ENCODE measurements around the gene ATP8A2. TPM values are rescaled to one million over a fixed set of nuclear protein-coding genes. Genes with fewer than 3 reads are reported as not detected.
A peak's percentile ranks its signal among the peaks of the same experiment; 100 is the strongest.

The ATP8A2 gene
- polyA plus RNA-seq, 3 donors, result not detected

DNA sequence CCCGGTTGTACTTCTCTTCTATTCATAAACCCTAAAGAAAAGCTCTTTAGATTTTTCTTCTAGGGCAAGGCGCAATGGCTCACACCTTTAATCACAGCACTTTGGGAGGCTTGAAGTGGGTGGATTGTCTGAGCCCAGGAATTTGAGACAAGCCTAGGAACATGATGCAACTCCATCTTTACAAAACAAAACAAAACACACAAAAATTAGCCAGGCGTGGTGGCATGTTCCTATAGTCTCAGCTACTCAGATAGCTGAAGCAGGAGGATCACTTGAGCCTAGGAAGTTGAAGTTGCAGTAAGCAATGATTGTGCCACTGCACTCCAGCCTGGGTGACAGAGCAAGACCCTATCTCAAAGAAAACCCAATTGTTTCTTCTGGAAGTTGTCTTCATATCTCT lies 439.7 kb downstream of the ATP8A2 start:
- Histone ChIP-seq H3K36me3 (replicated peaks in 1 of 2; ENCODE audit: control insufficient read depth in 1 of 2, insufficient read depth in 2 of 2, low read length in 2 of 2) (no peaks in the 10 kb centered on the region), H3K4me1 (ENCODE audit: control insufficient read depth in 1 of 2, insufficient read depth in 2 of 2, low read length in 2 of 2) (no peaks in the 10 kb centered on the region), H3K9me3 (replicated peaks in 1 of 2; ENCODE audit: control insufficient read depth in 1 of 2, insufficient read depth in 1 of 2, low read length in 2 of 2) (peaks cover 0 to 3% of the 10 kb centered on the region in 2 donors), H3K4me2 (replicated peaks; ENCODE audit: extremely low read depth, low read length, poor library complexity, severe bottlenecking) (no peak overlapping the region), H2AFZ (ENCODE audit: insufficient read depth, low read depth, low read length, poor library complexity, severe bottlenecking) (no peak overlapping the region), H3K4me3 (replicated peaks in 1 of 3; ENCODE audit: low read depth in 2 of 3, low read length in 3 of 3) (no peak overlapping the region), H3K79me2 (ENCODE audit: insufficient read depth, low read length) (no peaks in the 10 kb centered on the region), H4K20me1 (ENCODE audit: insufficient read depth, low read length) (no peaks in the 10 kb centered on the region), H3K27me3 (ENCODE audit: control insufficient read depth in 2 of 2, insufficient read depth in 2 of 2, low read length in 2 of 2) (no peaks in the 10 kb centered on the region), H3K27ac (ENCODE audit: low read depth in 1 of 2, low read length in 2 of 2) (no peak overlapping the region), H3K9ac (ENCODE audit: insufficient read depth, low read length, poor library complexity, severe bottlenecking) (no peak overlapping the region)
- no peak for DNase-seq
- no peak overlapping the region for H3K27ac Mint-ChIP-seq
- no peaks in the 10 kb centered on the region for H3K4me1 Mint-ChIP-seq
- H3K9me3 Mint-ChIP-seq, result peaks cover 5 to 19% (median 8%) of the 10 kb centered on the region in 7 donors
- no CpG with 5 or more reads among the region's 3 CpGs for WGBS (ENCODE audit: insufficient coverage)
- H3K4me3 Mint-ChIP-seq, result no peak overlapping the region
- no peaks in the 10 kb centered on the region for H3K36me3 Mint-ChIP-seq
- peaks cover 1 to 2% (median 2%) of the 10 kb centered on the region in 3 donors for H3K27me3 Mint-ChIP-seq (ENCODE audit: low read depth in 3 of 3)
- intact Hi-C loops (cut with micrococcal nuclease), result no loop called here
- TF ChIP-seq, protein P1, sequence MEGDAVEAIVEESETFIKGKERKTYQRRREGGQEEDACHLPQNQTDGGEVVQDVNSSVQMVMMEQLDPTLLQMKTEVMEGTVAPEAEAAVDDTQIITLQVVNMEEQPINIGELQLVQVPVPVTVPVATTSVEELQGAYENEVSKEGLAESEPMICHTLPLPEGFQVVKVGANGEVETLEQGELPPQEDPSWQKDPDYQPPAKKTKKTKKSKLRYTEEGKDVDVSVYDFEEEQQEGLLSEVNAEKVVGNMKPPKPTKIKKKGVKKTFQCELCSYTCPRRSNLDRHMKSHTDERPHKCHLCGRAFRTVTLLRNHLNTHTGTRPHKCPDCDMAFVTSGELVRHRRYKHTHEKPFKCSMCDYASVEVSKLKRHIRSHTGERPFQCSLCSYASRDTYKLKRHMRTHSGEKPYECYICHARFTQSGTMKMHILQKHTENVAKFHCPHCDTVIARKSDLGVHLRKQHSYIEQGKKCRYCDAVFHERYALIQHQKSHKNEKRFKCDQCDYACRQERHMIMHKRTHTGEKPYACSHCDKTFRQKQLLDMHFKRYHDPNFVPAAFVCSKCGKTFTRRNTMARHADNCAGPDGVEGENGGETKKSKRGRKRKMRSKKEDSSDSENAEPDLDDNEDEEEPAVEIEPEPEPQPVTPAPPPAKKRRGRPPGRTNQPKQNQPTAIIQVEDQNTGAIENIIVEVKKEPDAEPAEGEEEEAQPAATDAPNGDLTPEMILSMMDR (IDR thresholded peaks at IDR 0.05), result no peak

DNA sequence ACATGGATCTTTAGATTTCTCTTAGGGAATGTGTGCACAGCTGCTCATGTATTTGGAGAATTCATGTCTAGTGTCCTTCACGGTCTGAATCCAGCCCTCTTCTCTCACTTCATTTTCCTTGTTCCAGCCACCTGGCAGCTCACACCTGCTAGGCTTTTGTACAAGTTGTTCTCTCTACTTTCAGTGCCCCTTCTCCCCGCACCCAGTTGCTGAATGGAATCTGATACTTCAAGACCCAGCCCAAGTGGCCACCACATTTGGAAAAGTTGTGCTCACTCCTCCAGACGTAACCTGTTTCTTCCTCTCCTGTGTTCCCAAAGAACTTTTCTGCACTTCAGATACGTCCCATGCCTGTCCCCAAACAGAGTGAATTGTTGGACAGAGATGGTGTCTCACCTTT lies 444.5 kb downstream of the ATP8A2 start:
- 100% methylated on average over 2 of the region's 4 CpGs for whole genome bisulfite sequencing (ENCODE audit: insufficient coverage)

More for the DNA sequence above, 444.5 kb downstream of the ATP8A2 start:
- H3K4me3 Mint-ChIP-seq, result no peak overlapping the region
- H3K36me3 ChIP-seq (replicated peaks in 1 of 2; ENCODE audit: control insufficient read depth in 1 of 2, insufficient read depth in 2 of 2, low read length in 2 of 2), result no peaks in the 10 kb centered on the region
- H3K79me2 ChIP-seq (ENCODE audit: insufficient read depth, low read length), result no peaks in the 10 kb centered on the region
- H3K4me2 ChIP-seq (replicated peaks; ENCODE audit: extremely low read depth, low read length, poor library complexity, severe bottlenecking), result no peak overlapping the region
- H3K27me3 Mint-ChIP-seq (ENCODE audit: low read depth in 3 of 3), result peaks cover 2 to 4% (median 3%) of the 10 kb centered on the region in 3 donors
- DNase-seq, result no peak
- TF ChIP-seq, protein P1 (IDR thresholded peaks at IDR 0.05), result no peak
- H3K27ac Mint-ChIP-seq, result peak overlapping the region in 1 of 7 donors; percentile 9
- H2AFZ ChIP-seq (ENCODE audit: insufficient read depth, low read depth, low read length, poor library complexity, severe bottlenecking), result no peak overlapping the region
- no peaks in the 10 kb centered on the region for H3K4me1 Mint-ChIP-seq
- H3K9me3 ChIP-seq (replicated peaks in 1 of 2; ENCODE audit: control insufficient read depth in 1 of 2, insufficient read depth in 1 of 2, low read length in 2 of 2), result peaks cover 0 to 3% of the 10 kb centered on the region in 2 donors
- no peaks in the 10 kb centered on the region for H3K4me1 ChIP-seq (ENCODE audit: control insufficient read depth in 1 of 2, insufficient read depth in 2 of 2, low read length in 2 of 2)
- peaks cover 0 to 3% of the 10 kb centered on the region in 2 donors for H3K27me3 ChIP-seq (ENCODE audit: control insufficient read depth in 2 of 2, insufficient read depth in 2 of 2, low read length in 2 of 2)
- H3K4me3 ChIP-seq (replicated peaks in 1 of 3; ENCODE audit: low read depth in 2 of 3, low read length in 3 of 3), result no peak overlapping the region
- no peak overlapping the region for H3K9ac ChIP-seq (ENCODE audit: insufficient read depth, low read length, poor library complexity, severe bottlenecking)
- no peak overlapping the region for H3K27ac ChIP-seq (ENCODE audit: low read depth in 1 of 2, low read length in 2 of 2)
- H3K9me3 Mint-ChIP-seq, result peaks cover 4 to 13% (median 6%) of the 10 kb centered on the region in 7 donors
- H4K20me1 ChIP-seq (ENCODE audit: insufficient read depth, low read length), result no peaks in the 10 kb centered on the region
- intact Hi-C loops (cut with micrococcal nuclease), result no loop called here
- no peaks in the 10 kb centered on the region for H3K36me3 Mint-ChIP-seq

All from CD14-positive monocyte (primary cell).